Stomach (tissue), 9 donors: ENCODE measurements around the gene ETS1. TPM values are rescaled to one million over a fixed set of nuclear protein-coding genes. Genes with fewer than 3 reads are reported as not detected.

Experiments used
- DNase-seq, 2 donors: peaks; one replicate each; pipeline versions ENCODE4 v3.0.0 to v3.0.0-alpha.2; 2013 to 2019
- H3K27ac ChIP-seq, 5 donors: fragments of 200-600 bp in 4 of 5; sonication (generic) in 4 of 5; one replicate each; pipeline ENCODE4 v1.5.1; 2013 to 2019; ENCODE audit warnings: mild to moderate bottlenecking in 1 of 5, moderate library complexity in 1 of 5
- H3K27me3 ChIP-seq, 3 donors: fragments of 200-600 bp; sonication (generic); one replicate each; pipeline ENCODE4 v1.5.1; 2017 to 2019; ENCODE audit warnings: mixed run types in 1 of 3
- H3K36me3 ChIP-seq, 4 donors: fragments of 200-600 bp; sonication (generic); 1 replicate in 3 of 4; 2 replicates in 1 of 4; pipeline ENCODE4 v1.5.1; 2016 to 2019
- H3K4me1 ChIP-seq, 4 donors: fragments of 200-600 bp; sonication (generic); one replicate each; pipeline ENCODE4 v1.5.1; 2016 to 2019
- H3K4me3 ChIP-seq, 4 donors: fragments of 200-600 bp; sonication (generic) in 3 of 4; one replicate each; pipeline ENCODE4 v1.5.1; 2016 to 2019; ENCODE audit warnings: mild to moderate bottlenecking in 1 of 4
- H3K9me3 ChIP-seq, 4 donors: fragments of 200-600 bp; sonication (generic); one replicate each; pipeline ENCODE4 v1.5.1; 2016 to 2019
- EP300 ChIP-seq: sonication (generic); formaldehyde crosslinking; IDR thresholded peaks from one replicate; pipeline ENCODE4 v1.6.1; 2017; ENCODE audit warnings: antibody characterized with exemption
- POLR2A ChIP-seq, 4 donors: fragments of 450-650 bp; IDR thresholded peaks; one replicate each; pipeline ENCODE4 v1.6.1; 2016; ENCODE audit warnings: antibody characterized with exemption in 4 of 4, control low read depth in 2 of 4, mild to moderate bottlenecking in 1 of 4, moderate library complexity in 1 of 4
- POLR2AphosphoS5 ChIP-seq, 3 donors: sonication (generic); formaldehyde crosslinking; IDR thresholded peaks; one replicate each; pipeline ENCODE4 v1.6.1; 2016; ENCODE audit warnings: antibody characterized with exemption in 3 of 3
- WGBS, 5 donors: extraction: QIAGEN DNeasy Blood & Tissue Kit in 3 of 5; methylation state at CpG; one replicate each; pipeline versions ENCODE4 v1.1.5 to v1.1.7; 2013 to 2018; 5-methylcytosine and 5-hydroxymethylcytosine counted together
- intact Hi-C: fragments of 100-400 bp; cut with DNase I; formaldehyde crosslinking; loops from one replicate; pipeline ENCODE4 v1.15.1; 2023; ENCODE audit warnings: low total_unique reads
- polyA plus RNA-seq, 3 donors: library from polyadenylated mRNA; stranded (reverse); fragments of 200-250 nt; gene quantifications; one replicate each; pipeline ENCODE4 v1.2.3, GENCODE V29; 2013
- total RNA-seq, 5 donors: library from RNA; depleted of rRNA; stranded (reverse); fragments of >200 nt; gene quantifications; one replicate each; pipeline versions ENCODE4 v1.1.0 to v1.2.3, GENCODE V29; 2014 to 2016
- TF ChIP-seq, protein P1 (sequence below), 7 experiments: fragments of 450-650 bp in 4 of 7; fragments of 200-600 bp in 3 of 7; sonication (generic) in 3 of 7; IDR thresholded peaks; one replicate each; pipeline ENCODE4 v1.5.1; 2016 to 2019; ENCODE audit warnings: antibody characterized with exemption in 7 of 7, control low read depth in 2 of 7, mild to moderate bottlenecking in 1 of 7
- donor health status: healthy with polysubstance abuse.
- donor health status: Bipolar disorder and iron deficiency.
- donor health status: healthy.

Gene ETS1
- total and polyA plus RNA-seq, 8 donors = 7.0 to 72.5 (median 22.5) TPM

DNA sequence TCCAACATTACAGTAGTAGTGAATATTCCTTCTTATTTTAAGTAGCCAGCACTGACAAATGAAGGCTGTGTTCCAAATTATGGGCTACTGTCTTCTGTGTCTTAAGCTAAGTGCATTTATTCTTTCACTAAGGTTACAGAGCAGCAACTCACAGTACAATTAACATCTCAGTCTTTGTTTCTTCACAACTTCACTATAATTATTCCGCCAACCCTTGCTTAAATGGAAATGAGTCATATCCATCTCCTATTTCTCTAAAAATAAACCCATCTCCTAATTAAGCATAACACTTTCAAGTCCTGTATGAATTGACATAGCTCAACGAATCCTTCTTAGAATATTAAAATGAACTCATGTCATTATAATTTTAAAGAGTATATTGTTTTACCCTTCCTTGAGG, 6.7 kb downstream of the ETS1 start:
- no peak for DNase-seq
- Histone ChIP-seq H3K9me3 (no peaks in the 10 kb centered on the region), H3K27ac (peak overlapping the region in 1 of 5 donors; percentile 21), H3K27me3 (peaks cover 0 to 26% (median 0%) of the 10 kb centered on the region in 3 donors), H3K36me3 (no peaks in the 10 kb centered on the region), H3K4me1 (peaks cover 0 to 26% (median 14%) of the 10 kb centered on the region in 4 donors), H3K4me3 (no peak overlapping the region)
- no peak for TF ChIP-seq EP300
- intact Hi-C loops = no loop called here
- WGBS, 5 donors = 64 to 81% (median 74%) methylated on average over 2 of the region's 2 CpGs

DNA sequence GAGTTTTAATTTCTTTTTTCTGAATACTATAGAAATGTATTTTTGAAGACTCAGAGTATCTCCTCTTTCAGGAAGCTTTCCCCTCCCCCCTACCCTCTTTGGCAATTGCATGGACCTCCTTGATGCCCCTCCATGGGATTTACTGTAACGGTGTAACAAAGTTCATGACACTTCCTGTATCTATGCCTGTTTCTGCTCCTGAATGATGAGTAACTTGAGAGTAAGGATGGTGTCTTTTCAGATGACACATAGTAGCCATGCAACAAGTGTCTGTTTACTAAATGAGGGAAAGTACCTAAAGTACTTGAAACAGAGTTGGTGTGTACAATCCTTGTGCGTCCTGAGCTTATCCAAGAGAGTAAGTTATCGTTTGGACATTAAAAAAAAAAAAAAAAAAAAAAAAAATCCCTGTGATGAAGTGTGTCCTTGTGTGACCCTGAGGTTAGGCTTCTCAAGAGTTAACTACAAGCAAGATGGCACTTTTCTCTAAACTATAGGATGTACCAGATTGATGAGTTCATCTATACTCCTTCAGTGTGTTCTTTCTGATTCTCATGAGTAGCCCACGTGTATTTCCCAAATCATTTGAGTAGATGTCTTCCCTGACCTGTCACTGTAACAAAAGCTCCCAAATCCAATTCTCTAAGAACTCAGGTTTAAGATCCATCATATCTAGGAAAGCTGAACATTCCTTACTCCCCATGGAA, 7.4 kb downstream of the ETS1 start:
- TF ChIP-seq POLR2AphosphoS5 (IDR thresholded peaks at IDR 0.05) = no peak
- TF ChIP-seq POLR2A (IDR thresholded peaks at IDR 0.05) = no peak
- TF ChIP-seq EP300 = no peak
- TF ChIP-seq, protein P1, sequence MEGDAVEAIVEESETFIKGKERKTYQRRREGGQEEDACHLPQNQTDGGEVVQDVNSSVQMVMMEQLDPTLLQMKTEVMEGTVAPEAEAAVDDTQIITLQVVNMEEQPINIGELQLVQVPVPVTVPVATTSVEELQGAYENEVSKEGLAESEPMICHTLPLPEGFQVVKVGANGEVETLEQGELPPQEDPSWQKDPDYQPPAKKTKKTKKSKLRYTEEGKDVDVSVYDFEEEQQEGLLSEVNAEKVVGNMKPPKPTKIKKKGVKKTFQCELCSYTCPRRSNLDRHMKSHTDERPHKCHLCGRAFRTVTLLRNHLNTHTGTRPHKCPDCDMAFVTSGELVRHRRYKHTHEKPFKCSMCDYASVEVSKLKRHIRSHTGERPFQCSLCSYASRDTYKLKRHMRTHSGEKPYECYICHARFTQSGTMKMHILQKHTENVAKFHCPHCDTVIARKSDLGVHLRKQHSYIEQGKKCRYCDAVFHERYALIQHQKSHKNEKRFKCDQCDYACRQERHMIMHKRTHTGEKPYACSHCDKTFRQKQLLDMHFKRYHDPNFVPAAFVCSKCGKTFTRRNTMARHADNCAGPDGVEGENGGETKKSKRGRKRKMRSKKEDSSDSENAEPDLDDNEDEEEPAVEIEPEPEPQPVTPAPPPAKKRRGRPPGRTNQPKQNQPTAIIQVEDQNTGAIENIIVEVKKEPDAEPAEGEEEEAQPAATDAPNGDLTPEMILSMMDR (IDR thresholded peaks at IDR 0.05) = no peak
- no peaks in the 10 kb centered on the region for H3K36me3 ChIP-seq
- intact Hi-C loops = no loop called here
- DNase-seq = no peak
- H3K27ac ChIP-seq = peak overlapping the region in 1 of 5 donors; percentile 21
- H3K4me1 ChIP-seq = peaks cover 0 to 31% (median 14%) of the 10 kb centered on the region in 4 donors
- H3K9me3 ChIP-seq = no peaks in the 10 kb centered on the region
- no peak overlapping the region for H3K4me3 ChIP-seq
- H3K27me3 ChIP-seq = peaks cover 0 to 26% (median 0%) of the 10 kb centered on the region in 3 donors
- WGBS, 5 donors = 71 to 89% (median 78%) methylated on average over 4 of the region's 4 CpGs

DNA sequence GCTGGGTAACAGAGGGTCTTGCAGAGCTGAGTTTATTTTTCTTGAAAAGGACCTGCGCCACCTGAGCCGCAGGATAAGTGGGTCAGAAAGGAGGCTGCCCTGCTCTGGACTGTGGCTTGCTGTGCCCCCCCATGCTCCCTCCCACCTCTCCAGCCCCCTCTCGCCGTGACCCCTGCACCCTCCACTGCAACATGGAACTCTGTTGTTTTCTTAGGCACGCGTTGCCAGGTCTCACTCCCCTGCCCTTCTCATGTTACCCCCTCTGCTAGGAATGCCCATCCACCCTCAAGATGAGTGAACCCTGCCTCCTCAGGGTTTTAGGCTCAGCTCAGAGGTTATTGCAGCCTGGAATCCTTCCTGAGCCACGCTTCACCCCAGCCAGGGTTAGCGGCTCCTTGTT, 10.8 kb downstream of the ETS1 start:
- Histone ChIP-seq H3K4me1 (peaks cover 0 to 23% (median 11%) of the 10 kb centered on the region in 4 donors), H3K27me3 (peaks cover 0 to 14% (median 0%) of the 10 kb centered on the region in 3 donors), H3K9me3 (no peaks in the 10 kb centered on the region), H3K36me3 (no peaks in the 10 kb centered on the region), H3K27ac (peak overlapping the region in 4 of 5 donors; percentile 22 to 44 (median 35)), H3K4me3 (no peak overlapping the region)
- intact Hi-C loops = no loop called here
- TF ChIP-seq POLR2AphosphoS5 (IDR thresholded peaks at IDR 0.05) (no peak), POLR2A (IDR thresholded peaks at IDR 0.05) (no peak), EP300 (no peak)
- TF ChIP-seq, protein P1 (IDR thresholded peaks at IDR 0.05) = no peak
- no peak for DNase-seq
- WGBS, 5 donors = 35 to 59% (median 42%) methylated on average over 8 of the region's 8 CpGs

DNA sequence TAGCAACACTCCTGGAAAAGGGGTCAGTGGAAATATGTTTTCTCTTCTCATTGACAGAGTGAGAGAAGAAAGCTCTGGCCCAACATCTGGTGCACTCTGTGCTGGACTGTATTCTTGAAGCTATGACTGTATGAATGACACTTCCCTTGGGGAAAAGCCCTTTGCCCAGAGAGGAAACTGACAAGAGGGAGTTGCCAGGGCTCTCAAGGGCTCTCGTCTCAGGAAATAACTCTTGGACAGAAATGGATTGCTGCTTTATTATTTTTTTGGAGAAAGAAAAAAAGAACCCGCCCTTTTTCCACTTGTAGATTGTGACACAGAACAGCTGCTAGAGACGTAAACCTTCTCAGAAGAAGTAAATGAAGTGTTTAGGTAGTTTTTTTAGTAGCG, 11.4 kb downstream of the ETS1 start:
- 29 to 52% (median 42%) methylated on average over 4 of the region's 4 CpGs for WGBS, 5 donors
- Histone ChIP-seq H3K27ac (peak overlapping the region in 3 of 5 donors; percentile 18 to 56 (median 35)), H3K36me3 (no peaks in the 10 kb centered on the region), H3K4me3 (no peak overlapping the region), H3K4me1 (peaks cover 0 to 23% (median 11%) of the 10 kb centered on the region in 4 donors), H3K27me3 (peaks cover 0 to 14% (median 0%) of the 10 kb centered on the region in 3 donors), H3K9me3 (no peaks in the 10 kb centered on the region)
- DNase-seq = peak in 1 of 2 donors; percentile 71
- TF ChIP-seq POLR2A (IDR thresholded peaks at IDR 0.05) (no peak), EP300 (no peak), POLR2AphosphoS5 (IDR thresholded peaks at IDR 0.05) (peak in 2 of 3 donors; percentile 12 to 58)
- TF ChIP-seq, protein P1 (IDR thresholded peaks at IDR 0.05) = no peak
- intact Hi-C loops = no loop called here
